Aorta (tissue), 5 donors: ENCODE results near the gene PEAK1. TPM values are rescaled to one million over a fixed set of nuclear protein-coding genes. Genes with fewer than 3 reads are reported as not detected.

ENCODE experiments used
- ATAC-seq: fragments of 200-7000 bp; cut with Tn5 transposase; one replicate; pipeline ENCODE4 v1.9.1; 2022; ENCODE audit warnings: moderate library complexity; ENCODE audit not compliant: low FRiP score
- DNase-seq, 2 donors: peaks; one replicate each; pipeline ENCODE4 v3.0.0-alpha.2; 2020
- H3K27ac ChIP-seq, 2 donors: one replicate each; pipeline ENCODE4 v1.5.1; 2013; ENCODE audit warnings: low read length in 2 of 2, mild to moderate bottlenecking in 2 of 2, moderate library complexity in 2 of 2, control low read depth in 1 of 2, inconsistent platforms in 1 of 2, low read depth in 1 of 2
- H3K27me3 ChIP-seq, 2 donors: one replicate each; pipeline ENCODE4 v1.6.1; 2013; ENCODE audit warnings: control low read depth in 1 of 2, low read length in 1 of 2, mild to moderate bottlenecking in 1 of 2, moderate library complexity in 1 of 2; ENCODE audit not compliant: insufficient read depth in 2 of 2, control insufficient read depth in 1 of 2
- H3K36me3 ChIP-seq, 2 donors: one replicate each; pipeline ENCODE4 v1.6.1; 2013; ENCODE audit warnings: control low read depth in 1 of 2, low read length in 1 of 2, mild to moderate bottlenecking in 1 of 2; ENCODE audit not compliant: insufficient read depth in 2 of 2, control insufficient read depth in 1 of 2
- H3K4me1 ChIP-seq, 2 donors: one replicate each; pipeline ENCODE4 v1.6.1; 2013; ENCODE audit warnings: low read length in 2 of 2, control low read depth in 1 of 2, mild to moderate bottlenecking in 1 of 2, moderate library complexity in 1 of 2; ENCODE audit not compliant: insufficient read depth in 2 of 2, control insufficient read depth in 1 of 2
- H3K4me3 ChIP-seq, 2 donors: one replicate each; pipeline ENCODE4 v1.5.1; 2013; ENCODE audit warnings: low read length in 2 of 2, control low read depth in 1 of 2, mild to moderate bottlenecking in 1 of 2
- H3K9me3 ChIP-seq: one replicate; pipeline ENCODE4 v1.6.1; 2013; ENCODE audit warnings: mild to moderate bottlenecking, low read length; ENCODE audit not compliant: control insufficient read depth
- WGBS, 2 donors: extraction: QIAGEN DNeasy Blood & Tissue Kit; methylation state at CpG; one replicate each; pipeline ENCODE4 v1.1.7; 2013; 5-methylcytosine and 5-hydroxymethylcytosine counted together
- intact Hi-C, 2 donors: fragments of 100-400 bp; cut with DNase I; formaldehyde crosslinking; loops; one replicate each; pipeline versions ENCODE4 v1.14.2 to v1.15.0; 2022
- polyA plus RNA-seq, 2 donors: library from polyadenylated mRNA; stranded (reverse); fragments of 200-250 nt; gene quantifications; one replicate each; pipeline ENCODE4 v1.2.3, GENCODE V29; 2013
- total RNA-seq, 2 donors: library from RNA; stranded (reverse); fragmentation: NEBNext Ultra II Directional; extraction: Animal tissue kit (Norgen Biotek cat#: 25700); gene quantifications; one replicate each; pipeline ENCODE4 v1.2.1, GENCODE V29; 2021
- donor health status: healthy with polysubstance abuse.
- donor health status: Bipolar disorder and iron deficiency.
- donor health status: DM: no; HTN: no; CAD: no.
- donor health status: DM: no; HTN: no; CAD: no.
- donor health status: DM: yes; HTN: yes; CAD: no.

The PEAK1 gene
- total and polyA plus RNA-seq, 4 donors, result 8.0 to 105 (median 53.4) TPM

GRCh38 chr15:77135181-77135580 lies 284.7 kb downstream of the PEAK1 start:
- ATAC-seq (no peak), DNase-seq (no peak)
- H3K9me3 ChIP-seq, result no peaks in the 10 kb centered on the region
- no peak overlapping the region for H3K27ac ChIP-seq
- no peaks in the 10 kb centered on the region for H3K27me3 ChIP-seq
- no peaks in the 10 kb centered on the region for H3K4me1 ChIP-seq
- H3K36me3 ChIP-seq, result no peaks in the 10 kb centered on the region
- intact Hi-C loops, result no loop called here
- H3K4me3 ChIP-seq, result no peak overlapping the region
- 98 to 99% methylated on average over 4 of the region's 4 CpGs for WGBS, 2 donors

DNA sequence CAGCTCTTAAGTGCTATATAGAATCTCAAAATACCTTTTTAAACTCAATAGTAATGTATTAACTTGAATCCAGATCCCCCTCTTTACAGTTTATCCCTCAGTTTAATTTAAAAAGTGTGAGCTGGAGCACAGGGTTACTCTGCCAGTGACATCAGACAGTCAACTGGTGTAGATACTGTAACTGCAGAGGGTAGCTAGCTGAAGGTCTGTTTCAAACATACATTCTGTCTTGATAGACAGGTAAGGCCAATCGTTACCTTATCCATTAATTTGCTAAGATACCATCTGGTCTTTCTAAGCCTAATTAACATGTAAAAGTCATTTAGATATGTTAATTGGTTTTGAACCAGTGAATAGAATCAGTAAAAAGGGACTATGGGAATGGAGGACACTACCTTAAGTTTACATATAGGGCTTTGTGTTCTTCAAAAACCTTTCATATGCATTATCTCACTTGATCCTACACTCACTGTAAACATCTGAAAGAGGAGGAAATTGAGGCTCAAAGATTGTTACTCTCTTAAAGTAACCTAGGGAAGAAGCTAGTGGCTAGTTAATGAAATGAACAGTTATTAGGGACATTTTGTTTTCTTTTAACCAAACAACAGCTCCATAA lies 289.5 kb downstream of the PEAK1 start:
- Histone ChIP-seq H3K27ac (no peak overlapping the region), H3K4me1 (no peaks in the 10 kb centered on the region), H3K27me3 (no peaks in the 10 kb centered on the region), H3K36me3 (peaks cover 0 to 2% of the 10 kb centered on the region in 2 donors), H3K4me3 (no peak overlapping the region), H3K9me3 (no peaks in the 10 kb centered on the region)
- 93 to 98% methylated on average over 1 of the region's 1 CpG for WGBS, 2 donors
- DNase-seq, result no peak
- no peak for ATAC-seq
- intact Hi-C loops, result no loop called here

- Histone ChIP-seq H3K36me3 (peaks cover 0 to 2% of the 10 kb centered on the region in 2 donors), H3K4me1 (no peaks in the 10 kb centered on the region), H3K9me3 (no peaks in the 10 kb centered on the region), H3K27ac (no peak overlapping the region), H3K27me3 (no peaks in the 10 kb centered on the region), H3K4me3 (no peak overlapping the region)
- ATAC-seq, result no peak
- intact Hi-C loops, result no loop called here
- no peak for DNase-seq
- WGBS, 2 donors, result 90 to 91% methylated on average over 7 of the region's 7 CpGs
Observed at GRCh38 chr15:77127626-77128025, 292.3 kb downstream of the PEAK1 start.

DNA sequence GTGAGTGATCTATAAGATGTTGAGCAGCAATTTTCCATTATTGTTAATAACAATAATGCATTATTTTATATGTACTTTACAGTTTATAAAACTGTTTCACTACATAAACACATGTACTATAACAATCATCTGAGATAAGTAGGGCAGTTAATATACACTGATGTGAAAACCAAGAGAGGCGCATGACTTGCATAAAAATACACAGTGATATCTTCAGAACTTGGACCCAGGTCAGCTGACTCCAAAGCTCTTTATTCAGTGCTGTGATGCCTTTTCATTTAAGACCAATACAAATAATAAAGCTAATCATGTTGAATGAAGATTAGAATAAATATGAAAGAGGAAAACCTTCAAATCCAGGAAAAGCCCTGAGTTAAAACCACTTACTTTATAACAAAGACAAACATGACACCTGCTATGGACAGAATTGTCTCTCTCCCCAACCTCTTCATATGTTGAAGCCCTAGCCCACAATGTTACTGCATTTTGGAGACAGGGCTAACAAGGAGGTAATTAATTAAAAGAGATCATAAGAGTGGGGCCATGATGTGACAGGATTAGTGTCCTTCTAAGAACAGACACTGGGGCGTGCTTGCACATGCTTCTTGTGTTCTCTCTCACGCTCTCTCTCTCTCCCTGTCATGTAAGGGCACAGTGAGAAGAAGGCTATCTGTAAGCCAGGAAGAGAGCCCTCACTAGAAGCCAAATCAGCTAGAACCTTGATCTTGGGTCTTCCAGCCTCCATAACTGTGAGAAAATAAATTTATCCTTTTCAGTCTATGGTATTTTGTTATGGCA lies 293.2 kb downstream of the PEAK1 start:
- H3K36me3 ChIP-seq, result peaks cover 0 to 2% of the 10 kb centered on the region in 2 donors
- intact Hi-C loops, result no loop called here
- H3K27me3 ChIP-seq, result no peaks in the 10 kb centered on the region
- H3K4me1 ChIP-seq, result no peaks in the 10 kb centered on the region
- no peak overlapping the region for H3K27ac ChIP-seq
- DNase-seq (no peak), ATAC-seq (no peak)
- no peak overlapping the region for H3K4me3 ChIP-seq
- H3K9me3 ChIP-seq, result no peaks in the 10 kb centered on the region
- WGBS, 2 donors, result 93 to 96% methylated on average over 3 of the region's 3 CpGs

GRCh38 chr15:77123854-77124253 lies 296.1 kb downstream of the PEAK1 start:
- no peak for ATAC-seq
- H3K27me3 ChIP-seq, result no peaks in the 10 kb centered on the region
- no peak for DNase-seq
- H3K4me1 ChIP-seq, result no peaks in the 10 kb centered on the region
- no peaks in the 10 kb centered on the region for H3K9me3 ChIP-seq
- intact Hi-C loops, result no loop called here
- no peak overlapping the region for H3K27ac ChIP-seq
- 88 to 92% methylated on average over 1 of the region's 1 CpG for WGBS, 2 donors
- no peak overlapping the region for H3K4me3 ChIP-seq
- H3K36me3 ChIP-seq, result peaks cover 0 to 2% of the 10 kb centered on the region in 2 donors

GRCh38 chr15:77122576-77122975 lies 297.3 kb downstream of the PEAK1 start:
- WGBS, 2 donors, result 74 to 75% methylated on average over 2 of the region's 2 CpGs
- intact Hi-C loops, result no loop called here
- H3K27me3 ChIP-seq, result no peaks in the 10 kb centered on the region
- H3K27ac ChIP-seq, result no peak overlapping the region
- ATAC-seq (no peak), DNase-seq (no peak)
- H3K4me1 ChIP-seq, result no peaks in the 10 kb centered on the region
- no peak overlapping the region for H3K4me3 ChIP-seq
- H3K36me3 ChIP-seq, result peaks cover 0 to 2% of the 10 kb centered on the region in 2 donors
- H3K9me3 ChIP-seq, result no peaks in the 10 kb centered on the region

DNA sequence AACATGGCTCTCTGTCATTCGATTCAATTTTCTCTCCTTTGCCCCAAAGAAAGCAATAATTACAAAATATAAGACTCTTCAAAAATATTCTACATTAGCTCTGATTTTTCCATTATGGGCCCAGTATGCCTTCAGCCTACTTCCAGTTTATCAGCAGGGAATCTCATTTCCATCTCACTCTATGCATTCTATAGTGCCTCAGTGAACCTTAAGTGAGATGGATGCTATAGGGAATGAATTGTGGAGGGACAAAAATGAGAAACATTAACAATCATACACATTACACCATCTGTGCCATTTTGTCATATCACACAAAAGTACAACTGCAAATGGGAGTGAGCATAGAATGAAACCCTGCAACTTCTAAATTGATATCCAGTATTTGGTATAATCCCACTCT lies 298.3 kb downstream of the PEAK1 start:
- DNase-seq, result no peak
- intact Hi-C loops, result no loop called here
- no peak overlapping the region for H3K27ac ChIP-seq

GRCh38 chr15:77120576-77120975 lies 299.3 kb downstream of the PEAK1 start:
- H3K36me3 ChIP-seq, result no peaks in the 10 kb centered on the region
- no peak overlapping the region for H3K4me3 ChIP-seq
- no peaks in the 10 kb centered on the region for H3K27me3 ChIP-seq
- ATAC-seq, result no peak
- intact Hi-C loops, result no loop called here
- DNase-seq, result no peak
- H3K27ac ChIP-seq, result no peak overlapping the region
- H3K4me1 ChIP-seq, result no peaks in the 10 kb centered on the region
- WGBS, 2 donors, result 94% methylated on average over 4 of the region's 4 CpGs
- no peaks in the 10 kb centered on the region for H3K9me3 ChIP-seq

More for the DNA sequence above, 298.3 kb downstream of the PEAK1 start:
- ATAC-seq, result no peak
- no peaks in the 10 kb centered on the region for H3K9me3 ChIP-seq
- no peak overlapping the region for H3K4me3 ChIP-seq
- H3K36me3 ChIP-seq, result no peaks in the 10 kb centered on the region
- H3K27me3 ChIP-seq, result no peaks in the 10 kb centered on the region
- WGBS, 2 donors, result 85 to 89% methylated on average over 1 of the region's 1 CpG
- H3K4me1 ChIP-seq, result no peaks in the 10 kb centered on the region

- H3K9me3 ChIP-seq, result no peaks in the 10 kb centered on the region
- no peaks in the 10 kb centered on the region for H3K27me3 ChIP-seq
- no peak for ATAC-seq
- WGBS, 2 donors, result 49 to 55% methylated on average over 1 of the region's 1 CpG
- H3K4me3 ChIP-seq, result no peak overlapping the region
- H3K36me3 ChIP-seq, result no peaks in the 10 kb centered on the region
- H3K4me1 ChIP-seq, result no peaks in the 10 kb centered on the region
- intact Hi-C loops, result loop anchor here (2.0 to 5.0 kb wide), 4 partner anchors 41 to 423 kb away; no protein-coding TSS in a partner anchor
- DNase-seq, result no peak
- H3K27ac ChIP-seq, result no peak overlapping the region
Observed at GRCh38 chr15:77119446-77119845, 300.5 kb downstream of the PEAK1 start.
